HepG2 (cell line): Measurements from ENCODE around the gene METAP2. TPM values are rescaled to one million over a fixed set of nuclear protein-coding genes. Genes with fewer than 3 reads are reported as not detected.
A peak's percentile ranks its signal among the peaks of the same experiment; 100 is the strongest.

Experiments
- AKAP8 ChIP-seq: sonication (generic); formaldehyde crosslinking; IDR thresholded peaks from 2 replicates; pipeline ENCODE4 v1.5.1; 2020; ENCODE audit warnings: mild to moderate bottlenecking, missing genetic modification reagents
- ATM ChIP-seq: fragments of 450-650 bp; IDR thresholded peaks from 2 replicates; pipeline ENCODE4 v1.7.1; 2017; ENCODE audit warnings: mild to moderate bottlenecking, borderline replicate concordance
- DR1 ChIP-seq: sonication (generic); formaldehyde crosslinking; IDR thresholded peaks from 2 replicates; pipeline ENCODE4 v1.8.0; 2021; ENCODE audit warnings: mild to moderate bottlenecking, missing genetic modification reagents, inconsistent platforms
- KLF6 ChIP-seq: IDR thresholded peaks from 2 replicates; pipeline ENCODE4 v1.8.0; 2016; ENCODE audit warnings: missing biosample characterization, missing genetic modification reagents
- MED1 ChIP-seq: sonication (generic); formaldehyde crosslinking; IDR thresholded peaks from 2 replicates; pipeline ENCODE4 v1.4.0; 2020; ENCODE audit warnings: missing genetic modification reagents
- MEF2D ChIP-seq: sonication (generic); formaldehyde crosslinking; IDR thresholded peaks from 2 replicates; pipeline ENCODE4 v1.5.1; 2020; ENCODE audit warnings: mild to moderate bottlenecking, missing genetic modification reagents
- NFE2 ChIP-seq: sonication (generic); formaldehyde crosslinking; IDR thresholded peaks from 2 replicates; pipeline ENCODE4 v1.4.0; 2020; ENCODE audit warnings: missing genetic modification reagents
- RFXAP ChIP-seq: sonication (generic); formaldehyde crosslinking; IDR thresholded peaks from 2 replicates; pipeline ENCODE4 v1.4.0; 2020; ENCODE audit warnings: missing genetic modification reagents, borderline replicate concordance
- TAF15 ChIP-seq: fragments of 200-400 bp; formaldehyde crosslinking; IDR thresholded peaks from one replicate; pipeline ENCODE4 v1.6.1; 2018; ENCODE audit warnings: mild to moderate bottlenecking, low read depth, low read length; ENCODE audit not compliant: poor library complexity, severe bottlenecking
- TBX2 ChIP-seq: sonication (generic); formaldehyde crosslinking; IDR thresholded peaks from 2 replicates; pipeline ENCODE4 v1.5.0; 2020; ENCODE audit warnings: missing genetic modification reagents, mild to moderate bottlenecking, borderline replicate concordance
- TCF7 ChIP-seq: sonication (generic); IDR thresholded peaks from 2 replicates; pipeline ENCODE4 v1.6.1; 2016; ENCODE audit warnings: antibody characterized with exemption, low read depth
- ZBTB21 ChIP-seq: sonication (generic); formaldehyde crosslinking; IDR thresholded peaks from 2 replicates; pipeline ENCODE4 v1.4.0; 2020; ENCODE audit warnings: missing genetic modification reagents
- ZFAT ChIP-seq: sonication (generic); formaldehyde crosslinking; conservative IDR thresholded peaks from 2 replicates; pipeline ENCODE4 v1.8.1; 2023; ENCODE audit warnings: missing genetic modification reagents, inconsistent platforms
- polyA plus RNA-seq, 8 experiments: library from polyadenylated mRNA; depleted of rRNA in 3 of 8; stranded (reverse) in 7 of 8; unstranded in 1 of 8; fragments of >200 nt; fragmentation: Illumina TruSeq in 4 of 8; extraction: Trizol in 4 of 8; gene quantifications; 2 replicates each; pipeline versions ENCODE4 v1.2.1 to v1.2.3, GENCODE V29; 2011 to 2016; ENCODE audit warnings: low read depth in 4 of 8, missing spikeins in 1 of 8, mixed read lengths in 1 of 8; ENCODE audit not compliant: insufficient read depth in 1 of 8
- total RNA-seq, 5 experiments: library from RNA; depleted of rRNA; stranded (reverse); fragments of >200 nt; fragmentation: Illumina TruSeq; extraction: Trizol; gene quantifications; 2 replicates each; pipeline ENCODE4 v1.2.3, GENCODE V29; 2016; ENCODE audit warnings: low read depth in 1 of 5
- TF ChIP-seq, protein P1 (sequence below): sonication (generic); formaldehyde crosslinking; IDR thresholded peaks from 2 replicates; pipeline ENCODE4 v1.5.0; 2020; ENCODE audit warnings: mild to moderate bottlenecking, missing genetic modification reagents, moderate library complexity
- TF ChIP-seq, protein P2 (sequence below): sonication (generic); formaldehyde crosslinking; IDR thresholded peaks from 2 replicates; pipeline ENCODE4 v1.5.0; 2020; ENCODE audit warnings: missing genetic modification reagents
- TF ChIP-seq, protein P3 (sequence below): sonication (generic); formaldehyde crosslinking; conservative IDR thresholded peaks from 2 replicates; pipeline ENCODE4 v1.8.0; 2022; ENCODE audit warnings: mild to moderate bottlenecking, moderate library complexity, missing genetic modification reagents
- TF ChIP-seq, protein P4 (sequence below), 2 experiments: sonication (generic) in 1 of 2; formaldehyde crosslinking in 1 of 2; IDR thresholded peaks; 2 replicates each; pipeline versions ENCODE4 v1.4.0 to v1.6.1; 2018 to 2020; ENCODE audit warnings: missing genetic modification reagents in 2 of 2, borderline replicate concordance in 1 of 2, low read depth in 1 of 2, mild to moderate bottlenecking in 1 of 2, missing biosample characterization in 1 of 2
- TF ChIP-seq, protein P5 (sequence below): sonication (generic); formaldehyde crosslinking; IDR thresholded peaks from 2 replicates; pipeline ENCODE4 v1.4.0; 2020; ENCODE audit warnings: missing genetic modification reagents
- TF ChIP-seq, protein P6 (sequence below): sonication (generic); formaldehyde crosslinking; IDR thresholded peaks from 2 replicates; pipeline ENCODE4 v1.4.0; 2020; ENCODE audit warnings: low read depth, mild to moderate bottlenecking, missing genetic modification reagents

Gene METAP2
- total and polyA plus RNA-seq, 2 of the 13 experiments (the other 11 are each of a cell fraction or from before 2014, with no cell fraction given): 67.8 to 131 TPM

DNA sequence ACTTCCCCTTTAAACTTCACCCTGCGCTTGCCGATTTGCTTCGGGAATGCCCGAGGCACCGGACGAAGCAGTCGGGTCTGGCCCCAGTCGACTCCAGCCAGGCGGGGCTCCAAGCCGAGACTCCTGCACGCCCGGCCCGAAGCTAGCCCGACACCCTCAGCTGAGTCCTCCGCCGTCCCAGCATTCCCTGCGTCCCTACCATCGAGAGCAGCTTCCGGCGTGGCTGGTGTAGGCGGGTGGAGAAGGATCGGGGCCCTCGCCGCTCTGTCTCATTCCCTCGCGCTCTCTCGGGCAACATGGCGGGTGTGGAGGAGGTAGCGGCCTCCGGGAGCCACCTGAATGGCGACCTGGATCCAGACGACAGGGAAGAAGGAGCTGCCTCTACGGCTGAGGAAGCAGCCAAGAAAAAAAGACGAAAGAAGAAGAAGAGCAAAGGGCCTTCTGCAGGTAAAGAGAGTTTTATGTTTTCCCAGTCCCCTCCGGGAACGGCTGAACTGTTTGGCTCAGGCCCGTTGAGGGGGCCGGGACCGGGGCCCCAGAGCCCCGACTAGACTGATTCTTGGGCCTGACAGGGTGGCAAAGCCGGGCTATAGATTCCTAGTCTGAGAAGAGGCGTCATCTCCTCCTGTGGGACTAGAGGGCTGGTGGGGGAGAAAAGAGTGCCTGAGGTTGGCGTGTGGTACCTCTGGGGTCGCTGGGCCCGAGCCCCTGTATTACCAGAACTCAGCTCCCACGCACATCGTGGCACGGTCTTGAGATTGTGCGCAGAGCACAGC lies at the start of gene METAP2 (continued):
- TF ChIP-seq, protein P1, sequence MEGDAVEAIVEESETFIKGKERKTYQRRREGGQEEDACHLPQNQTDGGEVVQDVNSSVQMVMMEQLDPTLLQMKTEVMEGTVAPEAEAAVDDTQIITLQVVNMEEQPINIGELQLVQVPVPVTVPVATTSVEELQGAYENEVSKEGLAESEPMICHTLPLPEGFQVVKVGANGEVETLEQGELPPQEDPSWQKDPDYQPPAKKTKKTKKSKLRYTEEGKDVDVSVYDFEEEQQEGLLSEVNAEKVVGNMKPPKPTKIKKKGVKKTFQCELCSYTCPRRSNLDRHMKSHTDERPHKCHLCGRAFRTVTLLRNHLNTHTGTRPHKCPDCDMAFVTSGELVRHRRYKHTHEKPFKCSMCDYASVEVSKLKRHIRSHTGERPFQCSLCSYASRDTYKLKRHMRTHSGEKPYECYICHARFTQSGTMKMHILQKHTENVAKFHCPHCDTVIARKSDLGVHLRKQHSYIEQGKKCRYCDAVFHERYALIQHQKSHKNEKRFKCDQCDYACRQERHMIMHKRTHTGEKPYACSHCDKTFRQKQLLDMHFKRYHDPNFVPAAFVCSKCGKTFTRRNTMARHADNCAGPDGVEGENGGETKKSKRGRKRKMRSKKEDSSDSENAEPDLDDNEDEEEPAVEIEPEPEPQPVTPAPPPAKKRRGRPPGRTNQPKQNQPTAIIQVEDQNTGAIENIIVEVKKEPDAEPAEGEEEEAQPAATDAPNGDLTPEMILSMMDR (CRISPR knock-in tag): peak; percentile 24; the same call in 1 of the 2 replicates
- TF ChIP-seq TCF7 (no peak), KLF6 (CRISPR knock-in tag) (peak; percentile 88), TAF15 (peak; percentile 76), NFE2 (CRISPR knock-in tag) (0 out of 2 replicates have a peak, but pooled peaks have one; percentile 25), DR1 (CRISPR knock-in tag) (peak; percentile 83), MEF2D (CRISPR knock-in tag) (peak; percentile 85), RFXAP (CRISPR knock-in tag) (peak; percentile 85; the same call in 1 of the 2 replicates), ZFAT (CRISPR knock-in tag) (peak; percentile 50; the same call in 1 of the 2 replicates), MED1 (CRISPR knock-in tag) (peak; percentile 66), AKAP8 (CRISPR knock-in tag) (no peak), ZBTB21 (CRISPR knock-in tag) (no peak; the same call in 1 of the 2 replicates), TBX2 (CRISPR knock-in tag) (peak; percentile 78; the same call in 1 of the 2 replicates), ATM (no peak)
- TF ChIP-seq, protein P2, sequence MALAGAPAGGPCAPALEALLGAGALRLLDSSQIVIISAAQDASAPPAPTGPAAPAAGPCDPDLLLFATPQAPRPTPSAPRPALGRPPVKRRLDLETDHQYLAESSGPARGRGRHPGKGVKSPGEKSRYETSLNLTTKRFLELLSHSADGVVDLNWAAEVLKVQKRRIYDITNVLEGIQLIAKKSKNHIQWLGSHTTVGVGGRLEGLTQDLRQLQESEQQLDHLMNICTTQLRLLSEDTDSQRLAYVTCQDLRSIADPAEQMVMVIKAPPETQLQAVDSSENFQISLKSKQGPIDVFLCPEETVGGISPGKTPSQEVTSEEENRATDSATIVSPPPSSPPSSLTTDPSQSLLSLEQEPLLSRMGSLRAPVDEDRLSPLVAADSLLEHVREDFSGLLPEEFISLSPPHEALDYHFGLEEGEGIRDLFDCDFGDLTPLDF: peak; percentile 67; the same call in 1 of the 2 replicates
- TF ChIP-seq, protein P3, sequence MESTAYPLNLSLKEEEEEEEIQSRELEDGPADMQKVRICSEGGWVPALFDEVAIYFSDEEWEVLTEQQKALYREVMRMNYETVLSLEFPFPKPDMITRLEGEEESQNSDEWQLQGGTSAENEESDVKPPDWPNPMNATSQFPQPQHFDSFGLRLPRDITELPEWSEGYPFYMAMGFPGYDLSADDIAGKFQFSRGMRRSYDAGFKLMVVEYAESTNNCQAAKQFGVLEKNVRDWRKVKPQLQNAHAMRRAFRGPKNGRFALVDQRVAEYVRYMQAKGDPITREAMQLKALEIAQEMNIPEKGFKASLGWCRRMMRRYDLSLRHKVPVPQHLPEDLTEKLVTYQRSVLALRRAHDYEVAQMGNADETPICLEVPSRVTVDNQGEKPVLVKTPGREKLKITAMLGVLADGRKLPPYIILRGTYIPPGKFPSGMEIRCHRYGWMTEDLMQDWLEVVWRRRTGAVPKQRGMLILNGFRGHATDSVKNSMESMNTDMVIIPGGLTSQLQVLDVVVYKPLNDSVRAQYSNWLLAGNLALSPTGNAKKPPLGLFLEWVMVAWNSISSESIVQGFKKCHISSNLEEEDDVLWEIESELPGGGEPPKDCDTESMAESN (CRISPR knock-in tag): peak; percentile 79; the same call in 1 of the 2 replicates
- TF ChIP-seq, protein P4, sequence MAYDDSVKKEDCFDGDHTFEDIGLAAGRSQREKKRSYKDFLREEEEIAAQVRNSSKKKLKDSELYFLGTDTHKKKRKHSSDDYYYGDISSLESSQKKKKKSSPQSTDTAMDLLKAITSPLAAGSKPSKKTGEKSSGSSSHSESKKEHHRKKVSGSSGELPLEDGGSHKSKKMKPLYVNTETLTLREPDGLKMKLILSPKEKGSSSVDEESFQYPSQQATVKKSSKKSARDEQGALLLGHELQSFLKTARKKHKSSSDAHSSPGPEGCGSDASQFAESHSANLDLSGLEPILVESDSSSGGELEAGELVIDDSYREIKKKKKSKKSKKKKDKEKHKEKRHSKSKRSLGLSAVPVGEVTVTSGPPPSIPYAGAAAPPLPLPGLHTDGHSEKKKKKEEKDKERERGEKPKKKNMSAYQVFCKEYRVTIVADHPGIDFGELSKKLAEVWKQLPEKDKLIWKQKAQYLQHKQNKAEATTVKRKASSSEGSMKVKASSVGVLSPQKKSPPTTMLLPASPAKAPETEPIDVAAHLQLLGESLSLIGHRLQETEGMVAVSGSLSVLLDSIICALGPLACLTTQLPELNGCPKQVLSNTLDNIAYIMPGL (CRISPR knock-in tag; IDR thresholded peaks at IDR 0.05; ENCODE audit: borderline replicate concordance in 1 of 2, low read depth in 1 of 2): peak; percentile 86 to 93
- TF ChIP-seq, protein P5, sequence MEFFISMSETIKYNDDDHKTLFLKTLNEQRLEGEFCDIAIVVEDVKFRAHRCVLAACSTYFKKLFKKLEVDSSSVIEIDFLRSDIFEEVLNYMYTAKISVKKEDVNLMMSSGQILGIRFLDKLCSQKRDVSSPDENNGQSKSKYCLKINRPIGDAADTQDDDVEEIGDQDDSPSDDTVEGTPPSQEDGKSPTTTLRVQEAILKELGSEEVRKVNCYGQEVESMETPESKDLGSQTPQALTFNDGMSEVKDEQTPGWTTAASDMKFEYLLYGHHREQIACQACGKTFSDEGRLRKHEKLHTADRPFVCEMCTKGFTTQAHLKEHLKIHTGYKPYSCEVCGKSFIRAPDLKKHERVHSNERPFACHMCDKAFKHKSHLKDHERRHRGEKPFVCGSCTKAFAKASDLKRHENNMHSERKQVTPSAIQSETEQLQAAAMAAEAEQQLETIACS (CRISPR knock-in tag): no peak
- TF ChIP-seq, protein P6, sequence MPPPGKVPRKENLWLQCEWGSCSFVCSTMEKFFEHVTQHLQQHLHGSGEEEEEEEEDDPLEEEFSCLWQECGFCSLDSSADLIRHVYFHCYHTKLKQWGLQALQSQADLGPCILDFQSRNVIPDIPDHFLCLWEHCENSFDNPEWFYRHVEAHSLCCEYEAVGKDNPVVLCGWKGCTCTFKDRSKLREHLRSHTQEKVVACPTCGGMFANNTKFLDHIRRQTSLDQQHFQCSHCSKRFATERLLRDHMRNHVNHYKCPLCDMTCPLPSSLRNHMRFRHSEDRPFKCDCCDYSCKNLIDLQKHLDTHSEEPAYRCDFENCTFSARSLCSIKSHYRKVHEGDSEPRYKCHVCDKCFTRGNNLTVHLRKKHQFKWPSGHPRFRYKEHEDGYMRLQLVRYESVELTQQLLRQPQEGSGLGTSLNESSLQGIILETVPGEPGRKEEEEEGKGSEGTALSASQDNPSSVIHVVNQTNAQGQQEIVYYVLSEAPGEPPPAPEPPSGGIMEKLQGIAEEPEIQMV (CRISPR knock-in tag): peak; percentile 73; the same call in 1 of the 2 replicates
